IMR-90 (cell line): Measurements from ENCODE around the gene CAMKMT.

Experiments
- CTCF ChIP-seq: conservative IDR thresholded peaks from 2 replicates; pipeline ENCODE4 v1.5.1; 2012; ENCODE audit warnings: mild to moderate bottlenecking, low read depth, low read length, improper control_type of control experiment
- POLR2A ChIP-seq: IDR thresholded peaks from 2 replicates; pipeline ENCODE4 v1.6.1; 2012; ENCODE audit warnings: mild to moderate bottlenecking, low read depth, low read length
- SMC3 ChIP-seq: fragments of 150-350 bp; IDR thresholded peaks from 2 replicates; pipeline ENCODE4 v1.6.1; 2016; ENCODE audit warnings: low read depth, mild to moderate bottlenecking, antibody characterized with exemption, low read length, moderate library complexity

- TF ChIP-seq CTCF (no peak), POLR2A (no peak), SMC3 (no peak)
Observed at GRCh38 chr2:44707945-44708660, 346.4 kb downstream of the CAMKMT start.
